Naive thymus-derived CD4-positive, alpha-beta T cell (primary cell): ENCODE results near the gene NDUFV1. TPM values are rescaled to one million over a fixed set of nuclear protein-coding genes. Genes with fewer than 3 reads are reported as not detected.
A peak's percentile ranks its signal among the peaks of the same experiment; 100 is the strongest.

Experiments
- ATAC-seq: fragments of 150-1000 bp; cut with Tn5 transposase; 2 replicates; pipeline ENCODE4 v1.10.0; 2021; ENCODE audit warnings: mild to moderate bottlenecking, moderate library complexity
- CTCF ChIA-PET: fragments of 350-600 bp; sonication (Branson Sonifier 250); formaldehyde crosslinking; loops from one replicate; lab custom pipeline; 2021; ENCODE audit warnings: antibody characterized with exemption; lab: Charles Lee
- POLR2A ChIA-PET: fragments of 350-600 bp; sonication (Branson Sonifier 250); formaldehyde crosslinking; loops from one replicate; lab custom pipeline; 2021; ENCODE audit warnings: antibody characterized with exemption, inconsistent platforms; lab: Charles Lee
- DNase-seq, 9 donors: peaks; one replicate each; pipeline versions ENCODE4 v3.0.0 to v3.0.0-alpha.2; 2020 to 2022; ENCODE audit warnings: mixed read lengths in 1 of 9
- H3K27ac ChIP-seq: one replicate; pipeline ENCODE4 v1.7.0; 2013; ENCODE audit warnings: mild to moderate bottlenecking, low read depth, low read length, moderate library complexity
- H3K27me3 ChIP-seq, 2 donors: one replicate each; pipeline ENCODE4 v1.7.0; 2013; ENCODE audit warnings: low read length in 2 of 2, mild to moderate bottlenecking in 2 of 2, moderate library complexity in 2 of 2; ENCODE audit not compliant: control insufficient read depth in 2 of 2, insufficient read depth in 2 of 2
- H3K36me3 ChIP-seq, 3 experiments: 1 replicate in 2 of 3; 2 replicates in 1 of 3; pipeline ENCODE4 v1.7.0; 2013; ENCODE audit warnings: low read length in 3 of 3, mild to moderate bottlenecking in 3 of 3, moderate library complexity in 1 of 3; ENCODE audit not compliant: insufficient read depth in 3 of 3, control insufficient read depth in 2 of 3
- H3K4me1 ChIP-seq, 2 donors: one replicate each; pipeline ENCODE4 v1.7.0; 2013; ENCODE audit warnings: low read length in 2 of 2, mild to moderate bottlenecking in 2 of 2, moderate library complexity in 1 of 2; ENCODE audit not compliant: control insufficient read depth in 2 of 2, insufficient read depth in 2 of 2
- H3K4me3 ChIP-seq: 2 replicates; pipeline ENCODE4 v1.7.0; 2013; ENCODE audit warnings: mild to moderate bottlenecking, low read length
- H3K9me3 ChIP-seq, 3 experiments: 1 replicate in 2 of 3; 2 replicates in 1 of 3; pipeline ENCODE4 v1.7.0; 2013; ENCODE audit warnings: low read length in 3 of 3; ENCODE audit not compliant: control insufficient read depth in 2 of 3
- H3K27ac Mint-ChIP-seq, 9 donors: one replicate each; pipeline ENCODE4 v1.8.0; 2020 to 2022; ENCODE audit warnings: mixed read lengths in 9 of 9, mild to moderate bottlenecking in 8 of 9, moderate library complexity in 5 of 9, inconsistent platforms in 2 of 9
- H3K27me3 Mint-ChIP-seq, 5 donors: one replicate each; pipeline ENCODE4 v1.8.0; 2021 to 2022; ENCODE audit warnings: mixed read lengths in 5 of 5, mild to moderate bottlenecking in 1 of 5
- H3K36me3 Mint-ChIP-seq, 5 donors: one replicate each; pipeline ENCODE4 v1.8.0; 2020 to 2022; ENCODE audit warnings: mixed read lengths in 5 of 5, mild to moderate bottlenecking in 3 of 5, inconsistent platforms in 1 of 5
- H3K4me1 Mint-ChIP-seq, 7 donors: one replicate each; pipeline ENCODE4 v1.8.0; 2020 to 2022; ENCODE audit warnings: mixed read lengths in 7 of 7, mild to moderate bottlenecking in 3 of 7, inconsistent platforms in 1 of 7
- H3K4me3 Mint-ChIP-seq, 10 donors: one replicate each; pipeline ENCODE4 v1.8.0; 2020 to 2022; ENCODE audit warnings: mild to moderate bottlenecking in 10 of 10, mixed read lengths in 10 of 10, moderate library complexity in 6 of 10, inconsistent platforms in 2 of 10
- H3K9me3 Mint-ChIP-seq, 11 donors: one replicate each; pipeline ENCODE4 v1.8.0; 2020 to 2022; ENCODE audit warnings: mixed read lengths in 11 of 11, mild to moderate bottlenecking in 4 of 11, inconsistent platforms in 1 of 11, moderate library complexity in 1 of 11
- intact Hi-C, 2 donors: fragments of 100-400 bp; cut with micrococcal nuclease; formaldehyde crosslinking; loops; one replicate each; pipeline ENCODE4 v1.15.1; 2023
- polyA plus RNA-seq, 2 donors: library from polyadenylated mRNA; unstranded; fragments of 300-500 nt; fragmentation: Illumina TruSeq; gene quantifications; one replicate each; pipeline ENCODE4 v1.2.3, GENCODE V29; 2021
- total RNA-seq, 6 experiments: library from RNA in 5 of 6; stranded (reverse) in 5 of 6; gene quantifications; 1 replicate in 5 of 6; 2 replicates in 1 of 6; pipeline ENCODE4 v1.2.3 and lab custom pipeline; 2021 to 2026

The NDUFV1 gene
- total and polyA plus RNA-seq, 7 experiments from 2014 or later = 111 to 253 (median 201) TPM

DNA sequence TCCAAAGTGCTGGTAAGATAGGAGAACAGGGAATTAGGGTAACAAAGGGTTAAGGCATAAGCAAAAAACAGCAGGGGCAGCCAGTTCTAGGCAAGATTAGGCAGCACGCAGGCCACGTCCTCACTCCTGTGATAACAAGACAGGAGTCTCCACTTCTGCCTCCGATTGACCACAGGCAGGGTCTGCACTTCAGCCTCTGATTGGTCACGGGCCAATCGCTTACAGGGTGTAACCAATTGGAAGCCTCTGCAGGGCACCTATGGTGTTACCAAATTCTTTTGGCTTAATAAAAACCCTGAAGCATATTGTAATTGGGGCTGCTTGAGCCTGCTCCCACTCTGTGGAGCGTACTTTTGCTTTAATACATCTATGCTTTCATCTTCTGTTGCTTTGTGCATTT lies 35.3 kb upstream of the NDUFV1 start:
- intact Hi-C loops = no loop called here
- CTCF ChIA-PET = interaction anchor here (1.1 to 1.2 kb wide), 3 partner anchors 42 to 66 kb away, joined by 3 to 5 read pairs (median 3); partner anchors contain the start of gene NUDT8
- H3K27me3 Mint-ChIP-seq = peaks cover 9 to 27% (median 16%) of the 10 kb centered on the region in 5 donors

GRCh38 chr11:67572305-67572704 lies 34.4 kb upstream of the NDUFV1 start:
- Mint-ChIP-seq H3K36me3 (no peaks in the 10 kb centered on the region), H3K27me3 (peaks cover 12 to 26% (median 19%) of the 10 kb centered on the region in 5 donors), H3K27ac (no peak overlapping the region), H3K4me1 (no peaks in the 10 kb centered on the region), H3K4me3 (no peak overlapping the region), H3K9me3 (peaks cover 0 to 2% (median 0%) of the 10 kb centered on the region in 11 donors)
- ATAC-seq = no peak
- H3K27ac ChIP-seq = no peak overlapping the region
- CTCF ChIA-PET = interaction anchor here (0.6 to 1.2 kb wide), 6 partner anchors 36 to 119 kb away, joined by 3 to 5 read pairs (median 3); partner anchors contain the start of gene NUDT8
- no peaks in the 10 kb centered on the region for H3K36me3 ChIP-seq
- intact Hi-C loops = loop anchor here (1.0 to 2.0 kb wide), 4 partner anchors 34 to 87 kb away; partner anchors contain the start of gene NDUFV1 (in 2 of the 2)
- H3K4me3 ChIP-seq = no peak overlapping the region
- no peaks in the 10 kb centered on the region for H3K4me1 ChIP-seq
- DNase-seq = no peak
- POLR2A ChIA-PET = interaction anchor here (0.6 kb wide), 1 partner anchor 10 kb away, joined by 3 read pairs; no protein-coding TSS in a partner anchor
- H3K9me3 ChIP-seq = no peaks in the 10 kb centered on the region
- H3K27me3 ChIP-seq = no peaks in the 10 kb centered on the region

More for the DNA sequence above, 35.3 kb upstream of the NDUFV1 start:
- H3K27me3 ChIP-seq = no peaks in the 10 kb centered on the region
- no peak overlapping the region for H3K4me3 ChIP-seq
- no peak overlapping the region for H3K27ac ChIP-seq
- H3K4me1 Mint-ChIP-seq = no peaks in the 10 kb centered on the region
- POLR2A ChIA-PET = no interaction called here
- no peaks in the 10 kb centered on the region for H3K9me3 ChIP-seq
- H3K9me3 Mint-ChIP-seq = peaks cover 0 to 2% (median 0%) of the 10 kb centered on the region in 11 donors
- no peaks in the 10 kb centered on the region for H3K36me3 ChIP-seq
- no peak overlapping the region for H3K27ac Mint-ChIP-seq
- H3K36me3 Mint-ChIP-seq = no peaks in the 10 kb centered on the region
- H3K4me1 ChIP-seq = no peaks in the 10 kb centered on the region
- DNase-seq (no peak), ATAC-seq (no peak)
- no peak overlapping the region for H3K4me3 Mint-ChIP-seq

DNA sequence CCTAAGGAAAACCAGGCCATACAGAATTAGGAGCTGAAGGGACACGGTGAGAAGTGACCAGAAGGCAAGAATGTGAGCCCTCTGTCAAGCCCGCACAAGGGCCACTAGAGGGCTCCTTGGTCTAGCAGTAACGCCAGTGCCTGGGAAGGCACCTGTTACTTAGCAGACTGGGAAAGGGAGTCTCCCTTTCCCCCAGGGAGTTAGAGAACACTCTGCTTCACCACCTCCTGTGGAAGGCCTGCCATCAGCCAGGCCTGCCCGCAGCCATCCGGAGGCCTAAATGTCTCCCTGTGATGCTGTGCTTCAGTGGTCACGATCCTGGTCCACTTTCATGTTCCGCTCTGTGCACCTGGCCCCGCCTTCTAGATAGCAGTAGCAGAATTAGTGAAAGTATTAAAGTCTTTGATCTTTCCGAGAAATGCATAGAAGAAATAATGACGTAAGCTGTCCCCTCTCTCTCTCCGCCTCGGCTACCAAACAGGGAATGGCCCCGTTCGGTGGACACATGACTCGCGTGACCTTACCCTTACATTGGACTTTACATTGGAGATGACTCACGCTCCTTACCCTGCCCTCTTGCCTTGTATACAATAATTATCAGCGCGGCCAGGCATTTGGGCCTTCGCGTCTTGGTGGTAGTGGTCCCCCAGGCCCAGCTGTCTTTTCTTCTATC lies 33.9 kb upstream of the NDUFV1 start:
- no peak overlapping the region for H3K4me3 ChIP-seq
- no peaks in the 10 kb centered on the region for H3K36me3 ChIP-seq
- no peaks in the 10 kb centered on the region for H3K27me3 ChIP-seq
- ATAC-seq (no peak), DNase-seq (peak in 2 of 9 donors; percentile 12 to 14)
- no peak overlapping the region for H3K27ac ChIP-seq
- H3K9me3 ChIP-seq = no peaks in the 10 kb centered on the region
- ChIA-PET CTCF (interaction anchor here (0.6 to 1.2 kb wide), 5 partner anchors 36 to 65 kb away, joined by 3 to 5 read pairs (median 3); partner anchors contain the start of gene NUDT8), POLR2A (interaction anchor here (0.6 kb wide), 1 partner anchor 9 kb away, joined by 3 read pairs; no protein-coding TSS in a partner anchor)
- intact Hi-C loops = loop anchor here (1.0 to 2.0 kb wide), 4 partner anchors 33 to 86 kb away; partner anchors contain the start of gene NDUFV1 (in 2 of the 2)
- Mint-ChIP-seq H3K27ac (peak overlapping the region in 1 of 9 donors; percentile 19), H3K4me3 (no peak overlapping the region), H3K27me3 (peaks cover 12 to 24% (median 21%) of the 10 kb centered on the region in 5 donors), H3K9me3 (peaks cover 0 to 2% (median 0%) of the 10 kb centered on the region in 11 donors), H3K36me3 (no peaks in the 10 kb centered on the region), H3K4me1 (no peaks in the 10 kb centered on the region)
- H3K4me1 ChIP-seq = no peaks in the 10 kb centered on the region

DNA sequence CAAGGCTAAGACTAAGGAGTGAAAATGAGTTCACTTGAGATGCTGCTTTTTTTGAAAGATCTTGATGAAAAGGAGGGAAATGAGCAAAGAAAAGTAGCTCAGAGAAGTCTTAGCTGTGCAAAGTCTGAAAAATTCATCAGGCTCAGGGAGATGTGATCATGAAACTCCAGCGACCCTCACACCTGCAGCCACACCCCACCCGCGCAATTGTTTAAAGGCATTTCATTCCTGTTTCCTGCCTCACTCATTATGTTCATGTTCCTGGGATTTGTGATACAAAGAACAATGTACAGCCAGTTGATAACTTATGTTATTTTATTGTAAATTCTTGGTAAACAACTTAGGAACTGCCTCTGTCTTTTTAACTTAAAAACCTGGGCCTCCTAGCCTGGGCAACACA lies 31.8 kb upstream of the NDUFV1 start:
- DNase-seq (no peak), ATAC-seq (no peak)
- H3K27ac Mint-ChIP-seq = peak overlapping the region in 1 of 9 donors; percentile 17
- H3K9me3 ChIP-seq = no peaks in the 10 kb centered on the region
- H3K27ac ChIP-seq = no peak overlapping the region
- peaks cover 0 to 8% of the 10 kb centered on the region in 2 donors for H3K4me1 ChIP-seq
- H3K9me3 Mint-ChIP-seq = peaks cover 0 to 2% (median 0%) of the 10 kb centered on the region in 11 donors
- H3K27me3 Mint-ChIP-seq = peaks cover 12 to 29% (median 23%) of the 10 kb centered on the region in 5 donors
- H3K36me3 ChIP-seq = no peaks in the 10 kb centered on the region
- no peak overlapping the region for H3K4me3 Mint-ChIP-seq
- H3K4me3 ChIP-seq = no peak overlapping the region
- H3K36me3 Mint-ChIP-seq = no peaks in the 10 kb centered on the region
- POLR2A ChIA-PET = no interaction called here
- intact Hi-C loops = no loop called here
- H3K27me3 ChIP-seq = no peaks in the 10 kb centered on the region
- CTCF ChIA-PET = interaction anchor here (1.5 kb wide), 1 partner anchor 19 kb away, joined by 3 read pairs; no protein-coding TSS in a partner anchor
- H3K4me1 Mint-ChIP-seq = peaks cover 10 to 12% (median 10%) of the 10 kb centered on the region in 7 donors

DNA sequence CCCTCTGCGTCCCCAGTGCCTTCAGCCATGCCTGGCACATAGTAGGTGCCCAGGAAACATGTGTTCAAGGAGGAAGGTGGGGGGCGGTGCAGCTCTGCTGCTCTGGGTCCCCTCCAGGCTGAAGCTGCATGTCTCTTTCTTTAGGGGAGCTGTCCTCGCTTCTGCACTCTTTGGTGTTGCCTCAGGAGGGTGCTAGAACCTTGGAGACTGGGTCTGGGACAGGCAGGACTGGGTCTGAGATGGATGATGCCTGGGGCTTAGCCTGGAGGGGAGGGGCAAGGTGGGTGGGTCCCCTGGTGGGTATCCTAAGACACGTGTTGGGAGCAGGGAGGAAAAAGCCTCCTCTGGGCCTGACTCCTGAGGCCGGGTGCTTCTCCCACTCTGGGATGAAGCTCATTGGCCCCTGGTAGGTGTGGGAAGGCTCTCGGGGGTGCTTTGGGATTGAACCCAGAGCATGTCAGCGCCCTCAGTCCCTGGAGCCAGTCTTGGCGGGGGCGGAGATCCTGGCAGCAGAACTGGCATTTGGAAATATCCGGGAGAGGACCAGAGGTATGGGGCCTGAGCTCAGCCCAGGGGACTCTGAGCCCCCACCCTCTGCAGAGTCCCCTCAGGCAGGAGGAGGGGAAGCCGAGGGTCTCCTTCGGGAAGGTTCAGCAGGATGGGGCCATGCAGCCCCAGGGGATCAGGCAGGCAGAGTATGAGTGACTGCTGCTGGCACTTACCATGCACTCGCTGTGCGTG lies 29.8 kb upstream of the NDUFV1 start:
- CTCF ChIA-PET = interaction anchor here (0.6 kb wide), 2 partner anchors 38 to 40 kb away, joined by 3 to 4 read pairs; no protein-coding TSS in a partner anchor
- Mint-ChIP-seq H3K27me3 (peaks cover 9 to 38% (median 20%) of the 10 kb centered on the region in 5 donors), H3K4me1 (peaks cover 10 to 19% (median 13%) of the 10 kb centered on the region in 7 donors), H3K9me3 (peaks cover 0 to 3% (median 0%) of the 10 kb centered on the region in 11 donors), H3K36me3 (no peaks in the 10 kb centered on the region), H3K27ac (no peak overlapping the region), H3K4me3 (no peak overlapping the region)
- DNase-seq (no peak), ATAC-seq (no peak)
- no peaks in the 10 kb centered on the region for H3K36me3 ChIP-seq
- H3K27ac ChIP-seq = no peak overlapping the region
- no peaks in the 10 kb centered on the region for H3K27me3 ChIP-seq
- POLR2A ChIA-PET = no interaction called here
- intact Hi-C loops = no loop called here
- no peak overlapping the region for H3K4me3 ChIP-seq
- peaks cover 0 to 8% of the 10 kb centered on the region in 2 donors for H3K4me1 ChIP-seq
- H3K9me3 ChIP-seq = no peaks in the 10 kb centered on the region

- Histone ChIP-seq H3K4me1 (peaks cover 8 to 18% of the 10 kb centered on the region in 2 donors), H3K27ac (no peak overlapping the region), H3K36me3 (no peaks in the 10 kb centered on the region), H3K4me3 (no peak overlapping the region), H3K27me3 (no peaks in the 10 kb centered on the region), H3K9me3 (no peaks in the 10 kb centered on the region)
- intact Hi-C loops = no loop called here
- CTCF ChIA-PET = no interaction called here
- peaks cover 0 to 3% (median 0%) of the 10 kb centered on the region in 11 donors for H3K9me3 Mint-ChIP-seq
- peaks cover 20 to 27% (median 23%) of the 10 kb centered on the region in 7 donors for H3K4me1 Mint-ChIP-seq
- ATAC-seq = no peak
- POLR2A ChIA-PET = interaction anchor here (0.6 to 1.1 kb wide), 2 partner anchors 28 to 59 kb away, joined by 3 read pairs; no protein-coding TSS in a partner anchor
- H3K4me3 Mint-ChIP-seq = no peak overlapping the region
- H3K36me3 Mint-ChIP-seq = no peaks in the 10 kb centered on the region
- no peak overlapping the region for H3K27ac Mint-ChIP-seq
- H3K27me3 Mint-ChIP-seq = peaks cover 4 to 39% (median 16%) of the 10 kb centered on the region in 5 donors
- no peak for DNase-seq
These were observed 28.8 kb upstream of the NDUFV1 start for GRCh38 chr11:67577951-67578350.
